T1000 (cell line): ENCODE results near the gene TCERG1L.
"Not testable (repeated sequence)": the region's sequence is repeated elsewhere in the genome, so short reads cannot be mapped to it uniquely, and the experiment has no call there.

Experiments
- DNase-seq: peaks from one replicate; lab custom pipeline; 2025; ENCODE audit warnings: mixed read lengths; lab: John Stamatoyannopoulos, UW

The TCERG1L gene

DNA sequence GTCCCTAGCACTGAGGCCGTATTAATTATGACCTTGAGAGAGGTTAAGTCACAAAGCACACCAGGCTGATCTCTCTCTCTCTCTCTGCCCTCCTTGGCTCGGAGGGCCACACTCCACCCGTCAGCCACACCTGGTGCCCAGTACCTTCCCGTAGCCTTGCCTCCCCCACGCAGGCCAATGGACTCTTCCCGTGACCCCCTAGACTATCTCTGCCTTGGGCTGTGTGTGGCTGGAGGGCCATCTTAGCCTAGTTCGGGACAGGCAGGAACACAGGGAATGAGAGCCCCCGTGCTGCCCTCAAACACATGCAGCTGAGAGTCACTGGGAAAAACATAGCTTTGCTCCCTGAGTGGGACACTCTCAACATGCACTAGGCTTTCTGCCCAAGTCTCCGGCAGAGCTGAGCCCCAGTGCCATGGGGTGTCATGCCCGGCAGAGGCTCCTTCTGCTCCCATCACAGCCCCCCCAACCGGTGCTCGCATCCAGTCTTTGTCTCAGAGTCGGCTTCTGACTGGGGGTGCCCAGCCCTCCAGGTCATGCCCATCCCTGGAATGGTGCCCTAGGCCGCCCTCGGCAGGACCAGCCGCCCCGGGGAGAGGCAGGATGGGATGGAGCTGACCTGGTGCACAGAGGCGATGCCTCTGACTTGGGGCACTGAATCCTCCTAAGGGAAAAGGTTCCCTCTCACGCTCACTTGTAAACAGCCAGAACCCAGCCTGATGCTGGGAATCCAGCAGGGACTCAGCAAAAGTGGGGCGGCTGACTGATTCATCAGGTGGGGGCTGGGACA lies 63.0 kb downstream of the TCERG1L start:
- DNase-seq = no peak

- no peak for DNase-seq
These were observed 63.6 kb downstream of the TCERG1L start for GRCh38 chr10:131247873-131248272.

DNA sequence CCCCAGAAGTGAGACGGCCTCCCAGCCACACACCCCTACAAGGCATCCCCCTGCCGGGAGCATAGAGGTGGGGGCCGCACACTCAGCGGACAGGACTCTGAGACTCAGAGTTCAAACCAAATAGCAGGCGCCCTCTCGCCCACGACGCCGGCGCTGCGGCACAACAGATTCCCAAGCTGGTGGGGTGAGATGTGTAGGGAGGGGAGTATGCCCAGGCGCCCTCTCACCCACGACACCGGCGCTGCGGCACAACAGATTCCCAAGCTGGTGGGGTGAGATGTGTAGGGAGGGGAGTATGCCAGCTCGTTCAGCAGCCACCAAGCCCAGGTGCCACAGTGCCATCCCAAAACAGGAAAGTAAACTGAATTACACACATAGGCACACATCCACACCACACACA lies 64.7 kb downstream of the TCERG1L start:
- DNase-seq = no peak

DNA sequence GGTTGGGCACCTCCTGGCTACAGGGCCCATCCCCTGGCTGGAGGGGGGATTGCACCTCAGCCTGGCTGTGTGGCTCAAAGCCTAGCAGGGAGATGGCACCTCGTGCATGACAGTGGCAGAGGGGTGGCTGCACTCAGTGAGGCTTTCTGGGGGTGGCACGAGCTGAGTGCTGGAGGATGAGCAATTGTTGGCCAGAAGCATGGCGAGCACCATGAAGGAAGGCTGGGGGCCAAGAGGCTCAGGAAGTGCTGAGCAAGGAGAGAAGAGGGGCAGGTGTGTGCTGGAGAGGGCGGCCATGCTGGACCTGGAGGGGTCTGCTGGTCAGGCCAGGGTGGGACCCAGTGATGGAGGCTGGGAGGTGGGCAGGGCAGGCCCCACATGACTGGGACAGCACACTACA lies 65.4 kb downstream of the TCERG1L start:
- no peak for DNase-seq

DNA sequence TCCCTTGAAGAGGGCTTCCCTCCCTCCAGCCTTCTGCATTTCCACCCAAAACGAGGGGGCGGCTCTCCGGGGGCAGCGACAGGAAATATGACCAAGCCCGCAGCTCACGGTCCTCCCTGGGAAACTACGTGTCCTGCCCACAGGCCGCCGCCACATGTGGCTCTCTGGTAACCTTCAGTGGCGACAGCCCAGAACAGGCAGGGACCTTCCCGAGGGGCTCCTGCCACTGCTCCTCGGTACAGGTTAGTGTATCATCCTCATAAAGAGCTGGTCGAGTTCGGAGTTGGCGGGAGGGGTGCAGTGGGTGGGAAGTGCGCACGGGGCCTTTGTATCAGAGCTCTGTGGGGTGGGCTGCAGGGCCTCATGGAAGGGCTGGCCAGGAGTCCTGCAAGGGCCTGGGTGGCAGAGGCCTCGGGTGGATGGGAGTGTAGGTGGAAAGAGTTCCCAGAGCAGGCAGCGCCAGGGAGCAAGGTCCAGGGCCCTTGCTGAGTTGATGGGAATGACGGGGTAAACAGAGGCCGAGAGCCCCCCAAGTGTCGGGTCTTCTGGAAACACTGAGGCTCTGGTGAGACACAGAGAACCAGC lies 66.0 kb downstream of the TCERG1L start:
- DNase-seq = no peak

GRCh38 chr10:131244836-131245235 lies 66.7 kb downstream of the TCERG1L start:
- DNase-seq = no peak

GRCh38 chr10:131243076-131243475 lies 68.4 kb downstream of the TCERG1L start:
- no peak for DNase-seq

DNA sequence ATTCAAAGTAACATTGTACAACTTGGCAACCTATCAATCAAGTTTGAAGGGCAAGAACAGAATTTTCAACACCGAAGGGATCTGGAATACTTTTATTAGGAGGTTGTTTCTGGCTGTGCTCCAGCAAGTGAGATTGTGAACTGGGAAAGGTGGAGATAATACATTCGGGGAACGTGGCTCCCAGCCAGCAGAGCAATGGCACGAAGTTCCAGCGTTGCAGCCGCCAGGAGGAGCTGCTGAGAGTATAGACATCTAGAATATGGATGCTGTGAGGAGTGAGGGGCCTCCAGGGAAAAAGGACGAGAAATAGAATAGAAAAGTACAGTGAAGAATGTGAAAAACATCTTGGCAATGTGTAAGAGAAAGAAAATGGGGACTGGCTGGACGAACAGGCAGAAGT lies 69.5 kb downstream of the TCERG1L start:
- DNase-seq = no peak

GRCh38 chr10:131240691-131241090 lies 70.8 kb downstream of the TCERG1L start:
- DNase-seq = no peak

DNA sequence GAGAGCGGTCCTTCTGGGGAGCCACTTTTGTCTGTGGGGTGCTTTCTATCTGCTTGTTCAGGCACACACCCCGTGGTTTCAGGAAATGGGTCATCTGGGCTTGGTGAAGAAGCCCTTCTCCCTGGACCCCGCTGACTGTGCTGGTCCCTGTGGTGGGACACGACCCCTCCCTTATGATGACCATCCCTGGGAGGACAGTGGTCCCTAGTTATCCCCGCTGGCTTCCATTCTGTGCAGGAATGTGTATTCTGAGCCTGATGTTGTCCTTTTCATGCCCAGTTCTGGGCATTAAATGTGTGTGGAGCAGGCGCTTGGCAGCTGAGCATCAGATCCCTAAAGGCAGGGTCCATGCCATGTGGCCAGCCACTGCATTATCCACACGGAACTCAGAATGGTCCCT lies 71.6 kb downstream of the TCERG1L start:
- no peak for DNase-seq

DNA sequence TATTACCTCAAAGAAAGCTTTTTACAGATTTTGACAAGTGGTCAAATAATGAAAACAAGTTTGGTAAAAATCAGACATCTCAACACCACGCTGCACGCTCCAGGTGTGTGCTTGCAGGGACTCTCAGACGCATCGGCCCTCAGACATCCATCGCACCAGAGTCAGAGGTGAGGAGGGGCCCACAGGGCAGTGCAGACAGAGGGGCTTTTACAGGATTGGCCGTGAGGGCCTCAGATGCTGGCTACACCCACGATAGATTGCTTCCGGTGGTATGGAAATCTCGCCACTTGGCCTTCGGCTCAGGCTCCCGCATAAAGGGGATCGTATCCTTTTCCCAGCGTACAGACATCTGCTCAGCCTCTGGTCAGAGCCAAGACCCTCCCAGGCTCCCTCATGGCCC lies 72.1 kb downstream of the TCERG1L start:
- DNase-seq = no peak

DNA sequence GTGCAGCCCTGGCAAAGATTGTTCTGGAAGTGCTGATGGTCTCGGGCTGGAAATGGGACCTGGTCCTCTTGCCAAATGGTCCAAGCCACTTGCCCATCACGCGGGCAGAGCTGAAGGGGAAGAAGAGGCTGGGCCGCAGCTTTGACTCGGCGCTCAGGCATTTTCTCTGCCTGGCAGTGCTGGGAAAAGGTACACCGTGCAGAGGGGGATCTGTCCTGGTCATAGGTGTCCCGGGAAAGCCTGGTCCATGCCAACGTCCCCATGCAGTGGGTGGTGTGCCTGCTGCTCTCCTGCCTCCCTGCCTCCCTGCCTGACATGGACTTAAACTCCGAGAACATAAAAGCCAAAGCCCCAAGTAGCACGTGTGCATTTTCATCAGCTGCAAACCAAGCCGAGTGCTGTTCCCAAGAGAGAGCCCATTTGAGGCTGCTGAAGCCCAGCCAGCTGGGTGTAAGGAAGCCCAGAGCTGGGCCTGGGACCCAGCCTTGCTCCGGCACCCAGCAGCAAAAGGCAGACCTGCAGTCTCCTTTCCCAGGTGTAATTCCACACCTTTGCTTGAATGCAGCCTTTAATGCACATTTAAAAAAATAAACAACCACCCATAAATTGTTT lies 72.7 kb downstream of the TCERG1L start:
- DNase-seq = no peak

DNA sequence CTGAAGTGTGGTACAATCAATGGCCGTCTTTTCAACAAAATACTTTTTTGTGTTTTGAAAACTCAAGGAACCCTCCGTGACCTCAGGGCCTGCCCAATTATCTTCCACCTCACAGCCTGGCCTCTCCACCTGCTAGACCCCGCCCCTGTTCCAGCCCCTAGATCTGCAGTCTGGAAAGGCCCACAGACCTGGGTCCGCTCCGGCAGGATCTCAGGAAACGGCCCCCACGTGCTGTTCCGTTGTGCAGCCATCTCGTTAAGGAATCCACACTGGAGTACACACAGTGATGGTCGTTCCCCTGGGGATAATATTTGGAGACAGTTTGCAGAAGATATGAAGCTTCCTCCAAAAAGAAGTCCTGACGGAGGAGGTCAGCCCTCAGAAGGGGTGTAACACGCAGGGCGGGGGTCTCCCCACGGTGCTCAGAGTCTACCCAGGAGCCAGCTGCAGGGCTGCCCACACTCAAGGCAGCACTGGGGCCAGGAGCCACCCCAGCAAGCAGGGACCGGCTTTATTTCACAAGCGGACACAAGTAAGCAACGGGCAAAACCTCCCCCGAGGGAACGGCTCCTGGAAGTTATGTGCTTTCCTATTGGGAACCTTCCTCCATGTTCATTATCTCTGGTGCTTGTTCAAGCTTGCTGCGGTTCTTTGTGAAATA lies 73.4 kb downstream of the TCERG1L start:
- DNase-seq = no peak

GRCh38 chr10:131234606-131235005 lies 76.9 kb downstream of the TCERG1L start:
- not testable (repeated sequence) for DNase-seq

GRCh38 chr10:131233611-131234258 lies 77.8 kb downstream of the TCERG1L start:
- no peak for DNase-seq

DNA sequence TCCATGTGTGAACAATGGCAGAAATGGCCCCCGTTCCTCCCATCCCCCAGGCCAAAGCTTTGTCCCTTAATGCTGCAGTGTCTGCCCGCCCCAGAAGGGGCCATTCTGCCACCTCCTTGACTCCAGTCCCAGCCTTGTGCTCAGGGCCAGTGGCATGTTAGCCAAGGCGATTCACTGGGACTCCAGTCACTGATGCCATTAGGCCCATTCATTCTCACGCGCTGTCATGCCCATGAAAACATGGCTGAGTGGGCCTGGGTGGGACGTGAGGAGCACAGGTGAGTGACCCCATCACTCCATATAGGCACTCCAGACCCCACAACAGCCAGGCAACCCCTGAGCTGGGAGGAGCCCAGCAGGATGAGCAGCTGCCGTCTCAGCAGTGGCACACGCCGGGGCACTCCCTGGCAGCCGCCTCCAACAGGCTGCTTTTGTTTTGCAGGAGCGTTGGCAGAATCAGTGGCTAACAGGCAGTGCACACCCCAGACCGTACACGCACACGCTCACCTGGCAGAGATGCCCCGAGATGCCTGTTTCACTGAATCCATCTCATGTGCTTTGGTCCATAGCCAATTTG lies 79.5 kb downstream of the TCERG1L start:
- DNase-seq = no peak

DNA sequence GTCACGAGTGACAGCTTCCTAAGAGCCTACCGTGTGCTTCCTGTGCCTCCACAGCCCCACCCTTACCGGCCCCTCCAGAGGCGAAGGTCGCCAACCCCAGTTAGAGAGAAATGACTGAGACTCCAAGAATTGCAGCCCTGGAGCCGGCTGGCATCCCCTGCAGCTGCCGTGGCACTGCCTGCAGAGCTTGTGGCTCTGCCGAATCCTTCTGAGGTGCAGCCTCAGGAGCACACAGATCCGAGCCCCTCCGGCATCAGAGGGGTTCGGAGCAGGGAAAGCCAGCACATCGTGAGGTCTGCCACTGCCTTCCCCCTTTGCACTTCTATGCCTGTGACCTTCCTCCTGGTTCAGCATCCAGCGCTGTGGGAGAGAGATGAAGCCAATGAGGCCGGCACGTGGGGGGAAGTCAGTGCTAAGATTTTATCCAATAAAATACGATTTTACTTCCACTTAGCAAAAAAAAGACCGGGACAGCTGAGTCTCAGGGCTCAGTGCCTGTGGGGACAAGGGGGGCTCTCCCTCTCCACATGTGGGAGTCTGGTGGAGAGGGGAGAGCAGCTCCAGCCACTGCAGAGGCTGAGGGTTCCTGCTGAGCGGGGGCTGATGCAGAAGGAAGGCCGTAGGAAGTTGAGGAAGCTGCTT lies 80.1 kb downstream of the TCERG1L start:
- DNase-seq = no peak

- no peak for DNase-seq
These were observed 80.7 kb downstream of the TCERG1L start for GRCh38 chr10:131230641-131231322.

GRCh38 chr10:131230166-131230565 lies 81.4 kb downstream of the TCERG1L start:
- DNase-seq = no peak

DNA sequence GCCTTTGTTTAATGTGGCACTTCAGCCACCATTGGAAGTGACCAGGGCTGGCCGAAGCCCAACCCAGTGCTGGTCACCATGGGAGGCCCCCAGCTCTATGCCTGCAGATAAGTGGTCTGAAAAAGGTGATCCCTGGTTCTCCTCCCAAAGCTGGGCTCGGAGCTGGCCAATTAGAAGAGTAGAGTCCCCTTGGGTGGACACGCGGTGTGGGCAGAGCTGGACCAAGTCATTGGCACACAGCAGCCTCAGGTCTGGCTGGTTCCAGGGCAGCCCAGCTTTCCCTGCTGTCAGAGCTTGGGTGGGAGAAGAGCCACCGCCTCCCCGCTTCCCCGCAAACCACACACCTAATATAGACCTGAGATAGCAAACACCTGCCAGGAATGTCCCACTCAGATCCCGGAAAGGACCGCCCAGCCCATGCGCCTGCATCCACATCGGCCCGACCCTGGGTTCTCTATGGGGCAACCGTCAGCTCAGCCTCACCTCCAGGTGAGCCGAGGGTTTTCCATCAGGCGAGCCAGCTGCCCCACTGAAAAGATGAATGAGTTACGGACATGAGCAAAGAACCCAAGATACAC lies 84.3 kb downstream of the TCERG1L start:
- no peak for DNase-seq
